ENCODE measurements around the gene PTPRG.

Gene PTPRG

DNA sequence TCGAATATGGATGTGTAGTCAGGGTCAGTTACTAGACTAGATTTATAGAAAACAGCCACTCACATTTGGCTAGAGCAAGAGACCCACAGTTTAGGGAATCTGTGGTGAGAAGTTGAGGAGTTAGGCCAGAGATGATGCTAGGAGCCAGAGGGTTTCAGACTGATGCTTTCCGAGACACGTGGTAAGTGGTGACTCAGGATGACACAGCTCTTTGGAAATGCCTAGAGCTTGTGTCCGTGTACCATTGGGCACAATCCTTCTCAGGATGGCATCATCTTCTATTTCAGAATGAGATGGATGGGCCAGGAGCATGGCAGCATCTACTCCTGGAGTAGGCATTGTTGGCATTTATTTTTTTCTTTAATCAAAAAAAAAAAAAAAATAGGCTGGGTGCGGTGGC lies 28.5 kb downstream of the PTPRG start:
- DNase-seq (ENCODE audit: low spot score): no peak

GRCh38 chr3:61591300-61591699 lies 29.9 kb downstream of the PTPRG start:
- no peak for DNase-seq (ENCODE audit: low spot score)

GRCh38 chr3:61593446-61594029 lies 32.2 kb downstream of the PTPRG start:
- DNase-seq (ENCODE audit: low spot score): no peak

- DNase-seq (ENCODE audit: low spot score): no peak
Observed at GRCh38 chr3:61594144-61594963, 33.0 kb downstream of the PTPRG start.

DNA sequence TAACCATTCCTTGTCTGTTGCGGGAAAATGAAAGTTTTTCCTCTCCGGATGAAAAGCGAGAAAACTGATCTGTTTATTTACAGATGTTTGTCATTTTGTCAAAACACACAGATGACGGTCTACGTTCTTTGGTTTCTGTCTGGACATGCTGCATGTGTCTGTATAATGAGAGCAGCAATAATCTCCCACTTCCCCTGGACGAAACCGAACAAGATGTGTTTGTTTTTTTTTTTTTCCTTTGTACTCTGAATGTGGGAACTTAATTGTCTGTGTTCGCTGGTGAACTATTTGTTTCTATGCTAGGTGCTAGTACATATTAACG lies 33.6 kb downstream of the PTPRG start:
- no peak for DNase-seq (ENCODE audit: low spot score)

DNA sequence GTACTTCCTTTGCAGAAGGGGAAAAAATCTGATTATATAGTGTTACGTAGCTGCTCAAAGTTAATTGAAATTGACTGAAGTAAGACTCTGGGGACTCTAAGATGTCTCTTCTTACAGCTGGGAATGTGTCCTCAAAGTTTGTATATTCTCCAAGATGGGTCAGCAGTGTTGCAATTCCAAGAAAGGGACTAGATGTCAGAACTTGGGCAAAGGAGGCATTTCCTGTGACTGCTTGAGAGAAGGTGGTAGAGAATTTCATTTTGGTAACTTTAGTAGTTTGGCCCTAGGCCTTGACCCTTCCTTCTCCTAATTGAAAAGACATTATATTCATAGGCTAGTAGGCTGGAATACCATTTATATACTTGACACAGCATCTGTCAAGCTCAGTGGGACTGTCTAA lies 33.9 kb downstream of the PTPRG start:
- no peak for DNase-seq (ENCODE audit: low spot score)

GRCh38 chr3:61595826-61596225 lies 34.5 kb downstream of the PTPRG start:
- no peak for DNase-seq (ENCODE audit: low spot score)

DNA sequence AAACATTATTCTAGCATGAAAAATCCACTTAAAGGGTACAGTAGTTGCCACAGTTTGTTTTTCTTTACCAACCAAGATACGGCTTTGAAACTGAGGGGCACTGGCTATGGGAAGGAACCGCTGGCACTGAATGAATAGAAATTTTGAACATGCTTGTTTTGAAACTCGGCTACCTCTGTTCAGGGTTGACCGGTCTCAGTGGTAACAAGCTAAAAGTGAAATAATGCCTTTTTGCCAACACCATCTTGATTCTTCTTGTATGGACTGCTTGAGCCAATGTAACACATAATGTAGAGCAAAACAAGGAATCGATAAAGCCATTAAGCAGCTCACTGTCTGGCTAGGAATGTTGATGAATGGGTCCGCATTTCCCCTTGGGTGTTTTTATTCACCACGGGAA lies 36.5 kb downstream of the PTPRG start:
- no peak for DNase-seq (ENCODE audit: low spot score)

GRCh38 chr3:61600195-61600594 lies 38.8 kb downstream of the PTPRG start:
- no peak for DNase-seq (ENCODE audit: low spot score)

GRCh38 chr3:61601831-61602230 lies 40.5 kb downstream of the PTPRG start:
- DNase-seq (ENCODE audit: low spot score): no peak

GRCh38 chr3:61602466-61602865 lies 41.1 kb downstream of the PTPRG start:
- DNase-seq (ENCODE audit: low spot score): no peak

DNA sequence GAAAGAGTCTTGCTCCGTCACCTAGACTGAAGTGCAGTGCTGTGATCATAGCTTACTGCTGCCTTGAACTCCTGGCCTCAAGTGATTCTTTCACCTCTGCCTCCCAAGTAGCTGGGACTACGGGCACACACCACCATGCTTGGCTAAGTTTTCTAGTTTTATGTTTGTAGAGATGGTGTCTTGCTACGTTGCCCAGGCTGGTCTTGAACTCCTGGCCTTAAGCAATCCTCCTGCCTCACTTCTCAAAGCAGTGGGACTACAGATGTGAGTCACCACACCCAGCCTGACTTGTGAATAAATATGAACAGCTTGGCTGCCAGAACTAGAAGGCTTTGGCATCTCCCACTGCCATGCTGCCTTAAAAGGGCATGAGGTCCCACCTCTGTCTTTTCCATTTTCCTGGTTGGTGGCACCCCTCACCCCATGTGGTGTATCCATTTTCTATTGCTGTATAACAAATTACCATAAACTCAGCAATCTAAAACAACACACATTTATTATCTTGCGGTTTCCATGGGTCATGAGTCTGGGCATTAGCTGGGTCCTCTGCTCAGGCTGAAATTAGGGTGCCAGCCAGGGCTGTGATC lies 44.3 kb downstream of the PTPRG start:
- DNase-seq (ENCODE audit: low spot score): no peak

DNA sequence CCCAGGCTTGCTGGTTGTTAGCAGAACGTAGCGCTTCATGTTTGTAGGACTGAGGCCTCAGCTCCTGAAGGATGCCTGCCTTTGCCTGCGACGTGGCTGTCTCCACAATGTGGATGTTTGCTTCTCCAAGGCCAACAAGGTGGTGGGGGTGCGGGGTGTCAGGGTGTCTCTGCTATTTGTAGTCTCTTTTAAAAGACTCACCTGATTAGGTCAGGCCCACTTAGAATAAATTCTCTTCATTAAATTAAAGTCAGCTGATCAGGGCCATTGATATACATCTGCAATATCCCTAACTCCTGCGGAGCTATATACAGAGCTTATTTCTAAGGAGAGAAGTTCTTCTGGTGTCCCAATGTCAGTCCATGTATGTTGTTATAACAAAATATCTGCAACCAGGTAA lies 44.8 kb downstream of the PTPRG start:
- DNase-seq (ENCODE audit: low spot score): no peak

DNA sequence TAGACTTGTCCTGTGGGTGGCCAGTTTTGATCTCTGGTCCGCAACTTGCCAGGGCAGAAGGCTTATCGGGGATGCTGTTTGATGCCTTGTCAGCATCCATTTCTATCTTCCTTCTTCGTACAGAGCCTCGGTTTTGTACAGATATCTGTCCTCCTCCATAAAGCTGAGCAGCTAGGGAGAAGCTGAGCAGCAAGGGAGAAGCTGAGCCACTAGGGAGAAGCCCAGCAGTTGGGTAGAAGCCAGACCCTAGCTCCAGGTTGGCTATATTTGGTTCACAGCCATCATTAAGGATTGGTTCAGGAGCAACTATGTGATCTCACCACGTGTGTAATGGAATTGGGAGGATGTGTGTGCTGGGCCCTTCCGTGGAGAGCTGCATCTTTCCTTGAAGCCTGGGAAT lies 46.7 kb downstream of the PTPRG start:
- DNase-seq (ENCODE audit: low spot score): no peak

DNA sequence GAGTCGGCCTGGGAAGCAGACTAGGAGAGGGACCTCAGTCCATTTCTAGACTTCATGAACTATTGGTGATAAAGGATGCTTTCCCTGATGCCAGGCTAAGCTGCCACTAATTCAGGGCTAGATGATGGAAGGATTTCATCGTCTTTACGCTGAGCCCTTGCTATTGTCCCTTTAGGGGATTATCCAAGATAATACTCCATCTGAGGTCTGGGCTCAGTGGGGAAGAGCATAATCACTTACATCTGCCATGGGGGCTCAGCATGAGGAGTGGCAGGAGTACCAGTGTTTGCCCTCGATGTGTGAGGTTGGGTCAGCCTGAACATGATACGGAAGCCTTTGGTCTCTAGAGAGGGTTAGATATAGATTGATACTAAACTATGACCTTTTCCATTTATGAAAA lies 47.3 kb downstream of the PTPRG start:
- DNase-seq (ENCODE audit: low spot score): no peak

DNA sequence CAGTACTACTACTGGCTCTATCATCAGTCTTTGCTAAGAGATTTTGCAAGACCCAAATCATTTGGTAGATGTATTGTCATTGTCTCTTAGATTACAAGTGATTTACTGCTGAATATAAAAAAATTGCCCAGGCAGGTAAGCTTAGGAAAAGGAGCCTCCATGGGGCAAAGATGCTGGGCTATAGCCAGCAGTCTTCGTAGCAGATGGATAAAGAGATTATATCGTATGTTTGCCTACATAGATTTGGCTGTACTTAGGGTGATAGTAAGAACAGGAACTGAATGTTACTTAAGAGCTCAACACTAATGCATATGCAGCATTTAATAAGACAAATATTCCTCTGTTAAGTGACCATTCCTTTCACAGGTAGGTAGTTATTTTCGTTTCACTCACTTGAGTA lies 48.9 kb downstream of the PTPRG start:
- DNase-seq (ENCODE audit: low spot score): no peak

- no peak for DNase-seq (ENCODE audit: low spot score)
Observed at GRCh38 chr3:61612211-61613194, 51.1 kb downstream of the PTPRG start.

- no peak for DNase-seq (ENCODE audit: low spot score)
Observed at GRCh38 chr3:61613666-61614065, 52.3 kb downstream of the PTPRG start.

DNA sequence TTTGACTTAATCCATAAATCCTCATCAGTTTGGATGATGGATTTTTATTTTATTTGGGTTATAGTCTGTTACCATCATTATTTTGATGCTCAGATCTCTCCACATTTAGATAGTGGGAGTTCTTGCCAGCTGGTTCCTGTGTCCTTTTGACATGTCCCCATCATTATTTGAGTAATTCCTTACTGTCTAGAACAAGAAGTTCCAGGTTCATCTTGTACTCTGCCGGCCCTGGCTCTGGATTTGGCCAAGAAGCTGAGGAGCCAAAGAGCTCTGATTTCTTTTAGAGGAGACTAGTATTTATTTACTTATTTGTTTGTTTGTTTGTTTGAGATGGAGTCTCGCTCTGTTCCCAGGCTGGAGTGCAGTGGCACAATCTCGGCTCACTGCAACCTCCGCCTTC lies 54.3 kb downstream of the PTPRG start:
- no peak for DNase-seq (ENCODE audit: low spot score)

- DNase-seq (ENCODE audit: low spot score): no peak
Observed at GRCh38 chr3:61616586-61616985, 55.2 kb downstream of the PTPRG start.

GRCh38 chr3:61617041-61617440 lies 55.7 kb downstream of the PTPRG start:
- DNase-seq (ENCODE audit: low spot score): no peak

DNA sequence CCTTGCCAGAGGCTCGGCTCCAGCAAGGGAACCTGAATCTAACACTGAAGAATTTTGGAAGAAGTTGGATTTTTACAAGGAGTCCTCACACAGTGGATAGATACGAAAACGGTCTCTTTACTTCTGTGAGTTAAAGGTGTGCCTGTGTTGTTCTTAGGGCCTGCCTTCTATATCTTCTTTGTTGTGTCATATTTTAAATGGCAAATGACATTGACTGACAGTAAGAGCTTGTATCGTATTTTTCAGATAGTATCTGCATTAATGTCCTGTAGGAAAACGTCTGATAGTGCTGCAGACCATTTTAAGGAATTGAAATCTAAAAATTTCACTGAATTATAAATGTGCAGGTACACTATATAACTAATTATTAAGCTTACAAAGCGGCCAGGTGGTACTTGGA lies 56.3 kb downstream of the PTPRG start:
- DNase-seq (ENCODE audit: low spot score): no peak

DNA sequence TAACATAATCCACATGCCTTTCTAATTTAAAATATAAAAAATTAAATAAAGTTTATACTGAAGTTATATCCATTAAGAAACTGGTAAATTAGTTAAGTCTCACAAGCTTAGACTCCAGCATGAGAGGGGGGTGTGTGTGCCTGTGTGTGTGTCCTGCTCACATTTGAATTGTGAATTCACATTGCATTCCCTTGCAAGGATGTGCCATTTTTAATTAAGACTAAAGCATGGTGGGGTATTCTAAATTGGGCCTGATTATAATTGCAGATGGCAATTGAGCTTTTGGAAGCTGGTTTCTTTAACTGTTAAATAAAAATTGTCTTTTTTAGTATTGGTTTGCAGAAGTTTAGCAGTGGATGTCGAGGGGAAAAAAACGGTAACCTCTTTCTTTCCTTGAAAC lies 56.9 kb downstream of the PTPRG start:
- no peak for DNase-seq (ENCODE audit: low spot score)
